Stimulated activated naive B cell treated with anti-CD40 and anti-IgM and Interleukin-4, amounts not matched to agents 10 μg/mL and 1 μg/mL and 100 μg/mL, for 72 hours (primary cell): Measurements from ENCODE around the gene CDAN1.

Experiments used
- ATAC-seq, 2 donors: fragments of 150-1000 bp; cut with Tn5 transposase; replicated peaks; 2 replicates each; pipeline ENCODE4 v1.10.0; 2021; ENCODE audit warnings: moderate library complexity in 1 of 2
- DNase-seq: peaks from one replicate; pipeline ENCODE4 v3.0.0; 2021
- H3K27ac Mint-ChIP-seq: one replicate; pipeline ENCODE4 v1.8.0; 2022; ENCODE audit warnings: mild to moderate bottlenecking, mixed read lengths
- H3K27me3 Mint-ChIP-seq, 2 donors: one replicate each; pipeline ENCODE4 v1.8.0; 2022; ENCODE audit warnings: mixed read lengths in 2 of 2
- H3K36me3 Mint-ChIP-seq, 2 donors: one replicate each; pipeline ENCODE4 v1.8.0; 2022; ENCODE audit warnings: mixed read lengths in 2 of 2, mild to moderate bottlenecking in 1 of 2
- H3K4me1 Mint-ChIP-seq, 2 donors: one replicate each; pipeline ENCODE4 v1.8.0; 2022; ENCODE audit warnings: mixed read lengths in 2 of 2, mild to moderate bottlenecking in 1 of 2
- H3K4me3 Mint-ChIP-seq, 2 donors: one replicate each; pipeline ENCODE4 v1.8.0; 2022; ENCODE audit warnings: mild to moderate bottlenecking in 2 of 2, mixed read lengths in 2 of 2, moderate library complexity in 1 of 2
- H3K9me3 Mint-ChIP-seq, 2 donors: one replicate each; pipeline ENCODE4 v1.8.0; 2022; ENCODE audit warnings: mixed read lengths in 2 of 2, mild to moderate bottlenecking in 1 of 2

The CDAN1 gene

GRCh38 chr15:42707873-42708544 is 28.9 kb downstream of the CDAN1 start:
- no peak overlapping the region for H3K27ac Mint-ChIP-seq
- ATAC-seq (no peak), DNase-seq (no peak)
- no peaks in the 10 kb centered on the region for H3K27me3 Mint-ChIP-seq
- H3K4me1 Mint-ChIP-seq = peaks cover 2 to 6% of the 10 kb centered on the region in 2 donors
- H3K4me3 Mint-ChIP-seq = no peak overlapping the region
- peaks cover 0 to 15% of the 10 kb centered on the region in 2 donors for H3K36me3 Mint-ChIP-seq
- no peaks in the 10 kb centered on the region for H3K9me3 Mint-ChIP-seq

- no peaks in the 10 kb centered on the region for H3K27me3 Mint-ChIP-seq
- DNase-seq (no peak), ATAC-seq (no peak)
- H3K27ac Mint-ChIP-seq = no peak overlapping the region
- peaks cover 0 to 15% of the 10 kb centered on the region in 2 donors for H3K36me3 Mint-ChIP-seq
- no peak overlapping the region for H3K4me3 Mint-ChIP-seq
- H3K4me1 Mint-ChIP-seq = peaks cover 2 to 6% of the 10 kb centered on the region in 2 donors
- no peaks in the 10 kb centered on the region for H3K9me3 Mint-ChIP-seq
These were observed 29.9 kb downstream of the CDAN1 start for GRCh38 chr15:42707068-42707467.

GRCh38 chr15:42705336-42705735 is 31.6 kb downstream of the CDAN1 start:
- Mint-ChIP-seq H3K27ac (no peak overlapping the region), H3K36me3 (peaks cover 7 to 20% of the 10 kb centered on the region in 2 donors), H3K4me3 (no peak overlapping the region), H3K27me3 (no peaks in the 10 kb centered on the region), H3K4me1 (peaks cover 2 to 6% of the 10 kb centered on the region in 2 donors), H3K9me3 (peaks cover 0 to 5% of the 10 kb centered on the region in 2 donors)
- DNase-seq (no peak), ATAC-seq (no peak)

GRCh38 chr15:42704492-42704926 is 32.4 kb downstream of the CDAN1 start:
- Mint-ChIP-seq H3K27me3 (no peaks in the 10 kb centered on the region), H3K9me3 (peaks cover 0 to 5% of the 10 kb centered on the region in 2 donors), H3K36me3 (peaks cover 7 to 23% of the 10 kb centered on the region in 2 donors), H3K4me3 (no peak overlapping the region), H3K27ac (no peak overlapping the region), H3K4me1 (peaks cover 2 to 6% of the 10 kb centered on the region in 2 donors)
- ATAC-seq (peak; percentile 94 to 99), DNase-seq (peak; percentile 39)

GRCh38 chr15:42696626-42697025 is 40.3 kb downstream of the CDAN1 start:
- Mint-ChIP-seq H3K4me3 (no peak overlapping the region), H3K36me3 (peaks cover 10 to 16% of the 10 kb centered on the region in 2 donors), H3K27ac (no peak overlapping the region), H3K9me3 (peaks cover 0 to 5% of the 10 kb centered on the region in 2 donors), H3K27me3 (no peaks in the 10 kb centered on the region), H3K4me1 (no peaks in the 10 kb centered on the region)
- ATAC-seq (no peak), DNase-seq (no peak)

GRCh38 chr15:42695527-42696071 is 41.3 kb downstream of the CDAN1 start:
- Mint-ChIP-seq H3K27me3 (no peaks in the 10 kb centered on the region), H3K9me3 (peaks cover 0 to under 1% of the 10 kb centered on the region in 2 donors), H3K4me3 (no peak overlapping the region), H3K36me3 (peaks cover 4 to 8% of the 10 kb centered on the region in 2 donors), H3K27ac (no peak overlapping the region), H3K4me1 (no peaks in the 10 kb centered on the region)
- DNase-seq (no peak), ATAC-seq (no peak)

GRCh38 chr15:42694398-42694797 is 42.5 kb downstream of the CDAN1 start:
- Mint-ChIP-seq H3K27ac (no peak overlapping the region), H3K36me3 (peaks cover 3 to 4% of the 10 kb centered on the region in 2 donors), H3K27me3 (no peaks in the 10 kb centered on the region), H3K4me3 (no peak overlapping the region), H3K4me1 (no peaks in the 10 kb centered on the region), H3K9me3 (no peaks in the 10 kb centered on the region)
- DNase-seq = no peak
- ATAC-seq = no peak

- H3K36me3 Mint-ChIP-seq = peaks cover 3 to 7% of the 10 kb centered on the region in 2 donors
- H3K27me3 Mint-ChIP-seq = no peaks in the 10 kb centered on the region
- H3K4me1 Mint-ChIP-seq = no peaks in the 10 kb centered on the region
- no peak overlapping the region for H3K4me3 Mint-ChIP-seq
- no peak overlapping the region for H3K27ac Mint-ChIP-seq
- no peak for DNase-seq
- no peaks in the 10 kb centered on the region for H3K9me3 Mint-ChIP-seq
- ATAC-seq = no peak
These were observed 43.0 kb downstream of the CDAN1 start for GRCh38 chr15:42693942-42694341.

- H3K4me3 Mint-ChIP-seq = no peak overlapping the region
- ATAC-seq = no peak
- H3K9me3 Mint-ChIP-seq = no peaks in the 10 kb centered on the region
- no peak for DNase-seq
- H3K36me3 Mint-ChIP-seq = peaks cover 3 to 8% of the 10 kb centered on the region in 2 donors
- H3K27me3 Mint-ChIP-seq = no peaks in the 10 kb centered on the region
- H3K4me1 Mint-ChIP-seq = no peaks in the 10 kb centered on the region
- no peak overlapping the region for H3K27ac Mint-ChIP-seq
These were observed 43.4 kb downstream of the CDAN1 start for GRCh38 chr15:42693496-42693895.

GRCh38 chr15:42692997-42693396 is 43.9 kb downstream of the CDAN1 start:
- Mint-ChIP-seq H3K4me3 (no peak overlapping the region), H3K27ac (no peak overlapping the region), H3K36me3 (peaks cover 3 to 8% of the 10 kb centered on the region in 2 donors), H3K27me3 (no peaks in the 10 kb centered on the region), H3K9me3 (no peaks in the 10 kb centered on the region), H3K4me1 (no peaks in the 10 kb centered on the region)
- DNase-seq (no peak), ATAC-seq (no peak)

- DNase-seq (no peak), ATAC-seq (no peak)
- no peaks in the 10 kb centered on the region for H3K4me1 Mint-ChIP-seq
- H3K4me3 Mint-ChIP-seq = no peak overlapping the region
- H3K27ac Mint-ChIP-seq = no peak overlapping the region
- no peaks in the 10 kb centered on the region for H3K27me3 Mint-ChIP-seq
- peaks cover 3 to 8% of the 10 kb centered on the region in 2 donors for H3K36me3 Mint-ChIP-seq
- H3K9me3 Mint-ChIP-seq = no peaks in the 10 kb centered on the region
These were observed 44.4 kb downstream of the CDAN1 start for GRCh38 chr15:42692536-42692935.

GRCh38 chr15:42691770-42692169 is 45.2 kb downstream of the CDAN1 start:
- H3K27ac Mint-ChIP-seq = no peak overlapping the region
- no peak overlapping the region for H3K4me3 Mint-ChIP-seq
- H3K36me3 Mint-ChIP-seq = peaks cover 3 to 14% of the 10 kb centered on the region in 2 donors
- no peak for ATAC-seq
- H3K27me3 Mint-ChIP-seq = no peaks in the 10 kb centered on the region
- H3K9me3 Mint-ChIP-seq = no peaks in the 10 kb centered on the region
- H3K4me1 Mint-ChIP-seq = no peaks in the 10 kb centered on the region
- DNase-seq = no peak

GRCh38 chr15:42691308-42691707 is 45.6 kb downstream of the CDAN1 start:
- Mint-ChIP-seq H3K27me3 (no peaks in the 10 kb centered on the region), H3K4me3 (no peak overlapping the region), H3K36me3 (peaks cover 3 to 14% of the 10 kb centered on the region in 2 donors), H3K4me1 (no peaks in the 10 kb centered on the region), H3K9me3 (no peaks in the 10 kb centered on the region), H3K27ac (no peak overlapping the region)
- DNase-seq (no peak), ATAC-seq (no peak)

GRCh38 chr15:42688301-42688700 is 48.6 kb downstream of the CDAN1 start:
- ATAC-seq (no peak), DNase-seq (no peak)
- Mint-ChIP-seq H3K9me3 (no peaks in the 10 kb centered on the region), H3K27me3 (no peaks in the 10 kb centered on the region), H3K36me3 (peaks cover 6 to 19% of the 10 kb centered on the region in 2 donors), H3K4me3 (no peak overlapping the region), H3K27ac (no peak overlapping the region), H3K4me1 (no peaks in the 10 kb centered on the region)

GRCh38 chr15:42687740-42688139 is 49.2 kb downstream of the CDAN1 start:
- H3K9me3 Mint-ChIP-seq = no peaks in the 10 kb centered on the region
- no peak overlapping the region for H3K4me3 Mint-ChIP-seq
- peaks cover 9 to 19% of the 10 kb centered on the region in 2 donors for H3K36me3 Mint-ChIP-seq
- H3K4me1 Mint-ChIP-seq = no peaks in the 10 kb centered on the region
- H3K27me3 Mint-ChIP-seq = no peaks in the 10 kb centered on the region
- no peak for DNase-seq
- no peak for ATAC-seq
- H3K27ac Mint-ChIP-seq = no peak overlapping the region
